ENCODE data around the gene CYGB.

- peak; percentile 7 for TF ChIP-seq POLR2A (IDR thresholded peaks at IDR 0.05; ENCODE audit: low read length)
- no peak for TF ChIP-seq GATA1 (IDR thresholded peaks at IDR 0.05; ENCODE audit: low read depth, low read length)
These were observed 29.5 kb upstream of the CYGB start for GRCh38 chr17:76566988-76567431.
